ACC112 (cell line): ENCODE data around the gene PIM1.
A peak's percentile ranks its signal among the peaks of the same experiment; 100 is the strongest.
"Not testable (repeated sequence)": the region's sequence is repeated elsewhere in the genome, so short reads cannot be mapped to it uniquely, and the experiment has no call there.

ENCODE experiments used
- H2AFZ ChIP-seq: fragments of 200-600 bp; sonication (generic); one replicate; pipeline ENCODE4 v1.6.0; 2017; ENCODE audit warnings: antibody characterized with exemption, low read length; ENCODE audit not compliant: unreplicated experiment
- H3K27ac ChIP-seq: fragments of 200-600 bp; sonication (generic); 2 replicates; pipeline ENCODE4 v1.5.1; 2014; ENCODE audit warnings: low read depth, mild to moderate bottlenecking, antibody characterized with exemption, low read length, moderate library complexity
- H3K27me3 ChIP-seq: fragments of 200-600 bp; sonication (generic); 2 replicates; pipeline ENCODE4 v1.6.1; 2014; ENCODE audit warnings: mild to moderate bottlenecking, antibody characterized with exemption, low read length, moderate library complexity, mixed read lengths; ENCODE audit not compliant: insufficient read depth
- H3K36me3 ChIP-seq: fragments of 200-600 bp; sonication (generic); 2 replicates; pipeline ENCODE4 v1.6.1; 2016; ENCODE audit warnings: mild to moderate bottlenecking, antibody characterized with exemption, low read length, moderate library complexity, mixed read lengths; ENCODE audit not compliant: insufficient read depth
- H3K4me1 ChIP-seq: fragments of 200-600 bp; sonication (generic); one replicate; pipeline ENCODE4 v1.6.1; 2016; ENCODE audit warnings: low read length, mixed read lengths; ENCODE audit not compliant: insufficient read depth, unreplicated experiment, control insufficient read depth
- H3K4me3 ChIP-seq: fragments of 200-600 bp; sonication (generic); 2 replicates; pipeline ENCODE4 v1.5.1; 2014; ENCODE audit warnings: mild to moderate bottlenecking, low read depth, low read length
- H3K79me2 ChIP-seq: fragments of 200-600 bp; sonication (generic); one replicate; pipeline ENCODE4 v1.6.0; 2016; ENCODE audit warnings: low read length; ENCODE audit not compliant: control insufficient read depth, unreplicated experiment, insufficient read depth

The PIM1 gene

GRCh38 chr6:37169496-37170272, at the start of gene PIM1:
Gene PIM1 (plus strand): TSS chr6:37170152. CDS start chr6:37170576, 424 bp downstream.
- H3K27ac ChIP-seq = peak within 1 kb of the TSS; percentile 98
- peaks cover 14% of the 10 kb centered on the region for H3K36me3 ChIP-seq
- H2AFZ ChIP-seq = peak within 1 kb of the TSS; percentile 48
- peaks cover 13% of the 10 kb centered on the region for H3K79me2 ChIP-seq
- H3K4me1 ChIP-seq = peaks cover 15% of the 10 kb centered on the region
- H3K4me3 ChIP-seq = peak within 1 kb of the TSS; percentile 97
- H3K27me3 ChIP-seq = no peaks in the 10 kb centered on the region

- H3K4me3 ChIP-seq = no peak overlapping the region
- H3K79me2 ChIP-seq = no peaks in the 10 kb centered on the region
- peaks cover 4% of the 10 kb centered on the region for H3K4me1 ChIP-seq
- no peak overlapping the region for H3K27ac ChIP-seq
- H3K36me3 ChIP-seq = no peaks in the 10 kb centered on the region
- no peaks in the 10 kb centered on the region for H3K27me3 ChIP-seq
- no peak overlapping the region for H2AFZ ChIP-seq
These were observed 48.4 kb upstream of the PIM1 start for GRCh38 chr6:37121556-37121955.

GRCh38 chr6:37122861-37123260, 47.1 kb upstream of the PIM1 start:
- H3K27ac ChIP-seq = no peak overlapping the region

GRCh38 chr6:37123957-37124729, 45.8 kb upstream of the PIM1 start:
- Histone ChIP-seq H3K79me2 (no peaks in the 10 kb centered on the region), H2AFZ (no peak overlapping the region), H3K36me3 (no peaks in the 10 kb centered on the region), H3K27me3 (no peaks in the 10 kb centered on the region), H3K27ac (no peak overlapping the region), H3K4me3 (no peak overlapping the region), H3K4me1 (peaks cover 21% of the 10 kb centered on the region)

More at GRCh38 chr6:37122861-37123260, 47.1 kb upstream of the PIM1 start:
- Histone ChIP-seq H3K79me2 (no peaks in the 10 kb centered on the region), H3K4me3 (no peak overlapping the region), H3K4me1 (peaks cover 10% of the 10 kb centered on the region), H3K27me3 (no peaks in the 10 kb centered on the region), H3K36me3 (no peaks in the 10 kb centered on the region), H2AFZ (no peak overlapping the region)

GRCh38 chr6:37125774-37126492, 44.0 kb upstream of the PIM1 start:
- Histone ChIP-seq H3K27me3 (no peaks in the 10 kb centered on the region), H3K79me2 (no peaks in the 10 kb centered on the region), H3K4me1 (peaks cover 25% of the 10 kb centered on the region), H2AFZ (peak overlapping the region; percentile 69), H3K36me3 (no peaks in the 10 kb centered on the region), H3K27ac (no peak overlapping the region), H3K4me3 (no peak overlapping the region)

GRCh38 chr6:37126493-37126958, 43.4 kb upstream of the PIM1 start:
- Histone ChIP-seq H3K27ac (no peak overlapping the region), H3K4me1 (peaks cover 29% of the 10 kb centered on the region), H3K79me2 (no peaks in the 10 kb centered on the region)

GRCh38 chr6:37126961-37127616, 42.9 kb upstream of the PIM1 start:
- Histone ChIP-seq H3K4me1 (peaks cover 29% of the 10 kb centered on the region), H3K27ac (no peak overlapping the region), H2AFZ (peak overlapping the region; percentile 40)

More at GRCh38 chr6:37126493-37126958, 43.4 kb upstream of the PIM1 start:
- no peak overlapping the region for H2AFZ ChIP-seq
- H3K27me3 ChIP-seq = no peaks in the 10 kb centered on the region
- no peak overlapping the region for H3K4me3 ChIP-seq
- no peaks in the 10 kb centered on the region for H3K36me3 ChIP-seq

GRCh38 chr6:37127961-37128862, 41.7 kb upstream of the PIM1 start:
- H3K4me1 ChIP-seq = peaks cover 29% of the 10 kb centered on the region
- no peaks in the 10 kb centered on the region for H3K36me3 ChIP-seq
- no peaks in the 10 kb centered on the region for H3K27me3 ChIP-seq
- peak overlapping the region; percentile 66 for H3K27ac ChIP-seq
- H2AFZ ChIP-seq = peak overlapping the region; percentile 46
- H3K4me3 ChIP-seq = peak overlapping the region; percentile 4; the same call in 1 of the 2 replicates
- H3K79me2 ChIP-seq = no peaks in the 10 kb centered on the region

More at GRCh38 chr6:37126961-37127616, 42.9 kb upstream of the PIM1 start:
- H3K4me3 ChIP-seq = no peak overlapping the region
- H3K79me2 ChIP-seq = no peaks in the 10 kb centered on the region
- no peaks in the 10 kb centered on the region for H3K27me3 ChIP-seq
- H3K36me3 ChIP-seq = no peaks in the 10 kb centered on the region

- not testable (repeated sequence) for H3K27ac ChIP-seq, H2AFZ ChIP-seq, H3K79me2 ChIP-seq, H3K4me3 ChIP-seq, H3K27me3 ChIP-seq, H3K36me3 ChIP-seq
- H3K4me1 ChIP-seq = peaks cover 34% of the 10 kb centered on the region
These were observed 41.0 kb upstream of the PIM1 start for GRCh38 chr6:37128863-37129443.
